ENCODE results near the gene EMC7. TPM values are rescaled to one million over a fixed set of nuclear protein-coding genes. Genes with fewer than 3 reads are reported as not detected.

EMC7 gene
- total and polyA plus RNA-seq, 9 of the 15 experiments (the other 6 are each of a cell fraction or from before 2014, with no cell fraction given): 25.8 to 92.8 (median 49.7) TPM

- TF ChIP-seq NR1H2 (CRISPR knock-in tag; IDR thresholded peaks at IDR 0.05) (no peak), RFX7 (CRISPR knock-in tag; IDR thresholded peaks at IDR 0.05) (no peak), ZNF3 (CRISPR knock-in tag; IDR thresholded peaks at IDR 0.05) (no peak), KLF1 (tag; IDR thresholded peaks at IDR 0.05) (no peak), SP1 (CRISPR knock-in tag; IDR thresholded peaks at IDR 0.05) (no peak), YY1 (IDR thresholded peaks at IDR 0.05; ENCODE audit: borderline replicate concordance in 1 of 3, control insufficient read depth in 1 of 3, extremely low read depth in 1 of 3, insufficient read depth in 3 of 3, insufficient read length in 1 of 3, insufficient replicate concordance in 2 of 3, low read depth in 1 of 3, low read length in 2 of 3) (no peak), EP400 (IDR thresholded peaks at IDR 0.05) (peak; percentile 46), ZNF589 (CRISPR knock-in tag; IDR thresholded peaks at IDR 0.05; ENCODE audit: low read depth) (0 out of 2 replicates have a peak, but pooled peaks have one; percentile 54), FOXK1 (CRISPR knock-in tag; IDR thresholded peaks at IDR 0.05; ENCODE audit: borderline replicate concordance) (no peak), KDM4B (IDR thresholded peaks at IDR 0.05; ENCODE audit: borderline replicate concordance in 2 of 2, low read depth in 1 of 2) (0 out of 4 replicates have a peak, but pooled peaks of 1 of the 2 experiments have one; percentile 80), GATAD2A (IDR thresholded peaks at IDR 0.05) (no peak), ELF1 (tag; IDR thresholded peaks at IDR 0.05) (no peak; the same call in 1 of the 2 replicates), RFX5 (IDR thresholded peaks at IDR 0.05; ENCODE audit: low read depth, low read length) (no peak), MGA (IDR thresholded peaks at IDR 0.05) (peak; percentile 75), SAP30 (IDR thresholded peaks at IDR 0.05; ENCODE audit: borderline replicate concordance, insufficient read depth, low read depth, low read length, poor library complexity, severe bottlenecking) (no peak), NFE2 (IDR thresholded peaks at IDR 0.05; ENCODE audit: low read depth) (no peak), ZNF551 (CRISPR knock-in tag; IDR thresholded peaks at IDR 0.05) (no peak)
Measured at GRCh38 chr15:34102175-34102925, 688 bp upstream of the EMC7 start (continued).

All from K562 (cell line).